ENCODE data around the gene TMEM200C.

GRCh38 chr18:5874336-5874735 lies 21.0 kb downstream of the TMEM200C start:
- TF ChIP-seq POLR2A (IDR thresholded peaks at IDR 0.05; ENCODE audit: low read depth, low read length) = no peak
- TF ChIP-seq POLR2AphosphoS5 (IDR thresholded peaks at IDR 0.05; ENCODE audit: low read depth, low read length) = no peak
- no peak for TF ChIP-seq TAF1 (IDR thresholded peaks at IDR 0.05; ENCODE audit: borderline replicate concordance, low read depth, low read length)
